Lower leg skin (tissue), 3 donors: ENCODE data around the gene PPP1R15A.

Source experiments
- POLR2A ChIP-seq, 2 donors: fragments of 450-650 bp; IDR thresholded peaks; one replicate each; pipeline ENCODE4 v1.6.1; 2016 to 2017; ENCODE audit warnings: antibody characterized with exemption in 2 of 2, mild to moderate bottlenecking in 1 of 2, moderate library complexity in 1 of 2
- TF ChIP-seq, protein P1 (sequence below), 3 donors: fragments of 450-650 bp; IDR thresholded peaks; one replicate each; pipeline ENCODE4 v1.5.1; 2016; ENCODE audit warnings: antibody characterized with exemption in 3 of 3, mild to moderate bottlenecking in 3 of 3, moderate library complexity in 2 of 3

DNA sequence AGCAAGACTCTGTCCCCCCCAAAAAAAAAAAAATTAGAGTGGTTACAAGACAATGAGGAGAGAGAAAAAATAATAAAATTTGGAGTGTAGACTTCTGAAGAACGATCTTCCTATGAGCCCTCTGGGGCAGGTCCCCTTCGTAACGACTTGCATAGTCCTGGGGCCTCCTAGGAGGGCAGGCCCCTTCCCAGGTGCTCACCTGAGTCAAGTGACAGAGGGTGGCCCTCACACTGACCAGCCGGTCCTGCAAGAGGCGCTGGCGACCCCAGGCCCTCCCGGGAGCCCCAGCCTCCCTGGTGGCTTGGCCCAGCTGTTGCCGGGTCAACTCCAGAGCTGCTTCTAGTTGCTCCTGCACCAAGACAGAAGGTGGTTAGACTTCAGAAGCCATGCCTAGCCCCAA is 18.7 kb upstream of the PPP1R15A start:
- TF ChIP-seq POLR2A (IDR thresholded peaks at IDR 0.05) = no peak
- TF ChIP-seq, protein P1, sequence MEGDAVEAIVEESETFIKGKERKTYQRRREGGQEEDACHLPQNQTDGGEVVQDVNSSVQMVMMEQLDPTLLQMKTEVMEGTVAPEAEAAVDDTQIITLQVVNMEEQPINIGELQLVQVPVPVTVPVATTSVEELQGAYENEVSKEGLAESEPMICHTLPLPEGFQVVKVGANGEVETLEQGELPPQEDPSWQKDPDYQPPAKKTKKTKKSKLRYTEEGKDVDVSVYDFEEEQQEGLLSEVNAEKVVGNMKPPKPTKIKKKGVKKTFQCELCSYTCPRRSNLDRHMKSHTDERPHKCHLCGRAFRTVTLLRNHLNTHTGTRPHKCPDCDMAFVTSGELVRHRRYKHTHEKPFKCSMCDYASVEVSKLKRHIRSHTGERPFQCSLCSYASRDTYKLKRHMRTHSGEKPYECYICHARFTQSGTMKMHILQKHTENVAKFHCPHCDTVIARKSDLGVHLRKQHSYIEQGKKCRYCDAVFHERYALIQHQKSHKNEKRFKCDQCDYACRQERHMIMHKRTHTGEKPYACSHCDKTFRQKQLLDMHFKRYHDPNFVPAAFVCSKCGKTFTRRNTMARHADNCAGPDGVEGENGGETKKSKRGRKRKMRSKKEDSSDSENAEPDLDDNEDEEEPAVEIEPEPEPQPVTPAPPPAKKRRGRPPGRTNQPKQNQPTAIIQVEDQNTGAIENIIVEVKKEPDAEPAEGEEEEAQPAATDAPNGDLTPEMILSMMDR (IDR thresholded peaks at IDR 0.05) = no peak
